ENCODE results near the gene INSR. TPM values are rescaled to one million over a fixed set of nuclear protein-coding genes. Genes with fewer than 3 reads are reported as not detected.

Gene INSR
- total RNA-seq, 1 donor from 2014 or later, result 1.3 TPM

- intact Hi-C loops (cut with micrococcal nuclease), result no loop called here
These were observed 189.3 kb downstream of the INSR start for GRCh38 chr19:7104747-7105447.

GRCh38 chr19:7101498-7102253, 192.5 kb downstream of the INSR start:
- intact Hi-C loops (cut with micrococcal nuclease), result loop anchor here (1.0 to 2.0 kb wide), 4 partner anchors 47 to 294 kb away; no protein-coding TSS in a partner anchor

- intact Hi-C loops (cut with micrococcal nuclease), result no loop called here
These were observed 194.7 kb downstream of the INSR start for GRCh38 chr19:7099597-7099921.

- intact Hi-C loops (cut with micrococcal nuclease), result no loop called here
These were observed 195.3 kb downstream of the INSR start for GRCh38 chr19:7098701-7099596.

- intact Hi-C loops (cut with micrococcal nuclease), result no loop called here
These were observed 196.1 kb downstream of the INSR start for GRCh38 chr19:7098096-7098495.

GRCh38 chr19:7088999-7089398, 205.2 kb downstream of the INSR start:
- intact Hi-C loops (cut with micrococcal nuclease), result no loop called here

GRCh38 chr19:7083076-7083956, 210.9 kb downstream of the INSR start:
- intact Hi-C loops (cut with micrococcal nuclease), result no loop called here

- intact Hi-C loops (cut with micrococcal nuclease), result no loop called here
These were observed 216.2 kb downstream of the INSR start for GRCh38 chr19:7078008-7078407.

- intact Hi-C loops (cut with micrococcal nuclease), result no loop called here
These were observed 218.1 kb downstream of the INSR start for GRCh38 chr19:7076151-7076550.

GRCh38 chr19:7074705-7075282, 219.4 kb downstream of the INSR start:
- intact Hi-C loops (cut with micrococcal nuclease), result no loop called here

GRCh38 chr19:7072541-7072940, 221.7 kb downstream of the INSR start:
- intact Hi-C loops (cut with micrococcal nuclease), result no loop called here

- intact Hi-C loops (cut with micrococcal nuclease), result loop anchor here (10.0 kb wide), 1 partner anchor 695 kb away; the partner anchor contains the start of genes ALKBH7 and PSPN
These were observed 224.3 kb downstream of the INSR start for GRCh38 chr19:7069904-7070226.

- intact Hi-C loops (cut with micrococcal nuclease), result loop anchor here (10.0 kb wide), 1 partner anchor 694 kb away; the partner anchor contains the start of genes ALKBH7 and PSPN
These were observed 224.9 kb downstream of the INSR start, which contains the start of gene ZNF557 for GRCh38 chr19:7069042-7069903. Gene ZNF557, plus strand, starts transcription at chr19:7069703. Its CDS starts 5,372 bp downstream, at chr19:7075075.

- intact Hi-C loops (cut with micrococcal nuclease), result loop anchor here (10.0 kb wide), 1 partner anchor 694 kb away; the partner anchor contains the start of genes ALKBH7 and PSPN
These were observed 225.6 kb downstream of the INSR start for GRCh38 chr19:7068599-7068998.

- intact Hi-C loops (cut with micrococcal nuclease), result loop anchor here (10.0 kb wide), 1 partner anchor 693 kb away; the partner anchor contains the start of genes ALKBH7 and PSPN
These were observed 226.5 kb downstream of the INSR start for GRCh38 chr19:7067716-7068115.

- intact Hi-C loops (cut with micrococcal nuclease), result loop anchor here (10.0 kb wide), 1 partner anchor 692 kb away; the partner anchor contains the start of genes ALKBH7 and PSPN
These were observed 227.1 kb downstream of the INSR start for GRCh38 chr19:7067122-7067521.

GRCh38 chr19:7063764-7064418, 230.3 kb downstream of the INSR start:
- intact Hi-C loops (cut with micrococcal nuclease), result loop anchor here (10.0 kb wide), 1 partner anchor 689 kb away; the partner anchor contains the start of genes ALKBH7 and PSPN

- intact Hi-C loops (cut with micrococcal nuclease), result loop anchor here (10.0 kb wide), 1 partner anchor 689 kb away; the partner anchor contains the start of genes ALKBH7 and PSPN
These were observed 230.9 kb downstream of the INSR start for GRCh38 chr19:7063339-7063738.
